ENCODE data around the gene CATSPER1. TPM values are rescaled to one million over a fixed set of nuclear protein-coding genes. Genes with fewer than 3 reads are reported as not detected.
A peak's percentile ranks its signal among the peaks of the same experiment; 100 is the strongest.

The CATSPER1 gene
- total RNA-seq, 1 donor from 2014 or later, result 3.4 TPM

DNA sequence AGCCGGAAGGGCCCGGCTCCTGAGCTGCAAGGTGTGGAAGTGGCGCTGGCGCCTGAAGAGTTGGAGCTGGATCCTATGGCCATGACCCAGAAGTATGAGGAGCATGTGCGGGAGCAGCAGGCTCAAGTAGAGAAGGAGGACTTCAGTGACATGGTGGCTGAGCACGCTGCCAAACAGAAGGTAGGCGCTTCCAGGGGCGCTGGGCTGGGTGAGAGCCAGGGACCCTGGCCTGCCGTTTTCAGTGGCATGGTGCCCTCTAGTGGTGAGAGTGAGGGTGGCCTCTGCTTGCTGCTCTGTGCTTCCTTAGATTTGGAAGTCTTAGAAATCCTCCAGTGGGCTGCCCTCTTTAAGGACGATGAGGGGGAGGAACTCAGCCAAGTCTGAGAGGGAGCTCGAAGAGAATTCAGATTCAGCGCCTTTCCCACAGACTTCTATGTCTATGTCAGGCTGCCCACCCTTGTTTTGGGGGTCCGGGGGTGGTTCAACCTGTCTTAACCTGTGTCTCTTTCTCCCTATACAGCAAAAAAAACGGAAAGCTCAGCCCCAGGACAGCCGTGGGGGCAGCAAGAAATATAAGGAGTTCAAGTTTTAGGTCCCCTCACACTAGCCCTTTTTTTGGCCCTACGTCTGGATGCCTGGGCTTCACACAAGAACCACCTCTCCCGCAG is 42.0 kb upstream of the CATSPER1 start:
- intact Hi-C loops (cut with DNase I), result loop anchor here (10.0 kb wide), 1 partner anchor 67 kb away; no protein-coding TSS in a partner anchor

DNA sequence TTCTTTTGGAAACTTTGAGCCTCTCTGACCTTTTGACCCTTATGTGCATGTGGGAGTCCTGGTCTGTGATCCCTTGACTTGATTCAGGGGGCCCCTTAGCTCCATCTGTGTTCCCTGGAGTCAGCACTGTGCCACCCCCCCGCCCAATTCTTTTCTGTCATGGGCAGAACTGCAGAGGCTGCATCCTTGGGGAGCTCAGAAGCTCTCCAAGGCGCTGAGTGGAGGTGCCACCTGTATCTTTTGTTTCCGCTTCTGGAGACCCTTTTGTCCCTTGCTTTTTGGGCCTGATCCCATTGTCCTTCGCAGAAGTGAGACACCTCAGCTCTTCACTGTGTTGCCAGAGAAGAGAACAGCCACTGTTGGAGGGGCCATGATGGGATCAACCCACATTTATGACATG is 41.4 kb upstream of the CATSPER1 start:
- no peak overlapping the region for H3K4me3 ChIP-seq
- H3K27ac ChIP-seq, result peak overlapping the region; percentile 55
- peaks cover 63% of the 10 kb centered on the region for H3K36me3 ChIP-seq
- DNase-seq (no peak), ATAC-seq (no peak)
- H3K27me3 ChIP-seq, result no peaks in the 10 kb centered on the region
- no peaks in the 10 kb centered on the region for H3K9me3 ChIP-seq
- intact Hi-C loops (cut with DNase I), result loop anchor here (10.0 kb wide), 1 partner anchor 67 kb away; no protein-coding TSS in a partner anchor
- peaks cover 26% of the 10 kb centered on the region for H3K4me1 ChIP-seq
- TF ChIP-seq CTCF (IDR thresholded peaks at IDR 0.05), result no peak

More for the DNA sequence above, 42.0 kb upstream of the CATSPER1 start:
- peak; percentile 95 for TF ChIP-seq CTCF (IDR thresholded peaks at IDR 0.05)
- DNase-seq (peak; percentile 80), ATAC-seq (peak; percentile 61)
- Histone ChIP-seq H3K27me3 (no peaks in the 10 kb centered on the region), H3K4me1 (peaks cover 26% of the 10 kb centered on the region), H3K9me3 (no peaks in the 10 kb centered on the region), H3K36me3 (peaks cover 57% of the 10 kb centered on the region), H3K4me3 (peak overlapping the region; percentile 63), H3K27ac (peak overlapping the region; percentile 93)

- intact Hi-C loops (cut with DNase I), result loop anchor here (10.0 kb wide), 1 partner anchor 68 kb away; no protein-coding TSS in a partner anchor
- H3K27ac ChIP-seq, result no peak overlapping the region
Observed at GRCh38 chr11:66066751-66067150, 40.5 kb upstream of the CATSPER1 start.

DNA sequence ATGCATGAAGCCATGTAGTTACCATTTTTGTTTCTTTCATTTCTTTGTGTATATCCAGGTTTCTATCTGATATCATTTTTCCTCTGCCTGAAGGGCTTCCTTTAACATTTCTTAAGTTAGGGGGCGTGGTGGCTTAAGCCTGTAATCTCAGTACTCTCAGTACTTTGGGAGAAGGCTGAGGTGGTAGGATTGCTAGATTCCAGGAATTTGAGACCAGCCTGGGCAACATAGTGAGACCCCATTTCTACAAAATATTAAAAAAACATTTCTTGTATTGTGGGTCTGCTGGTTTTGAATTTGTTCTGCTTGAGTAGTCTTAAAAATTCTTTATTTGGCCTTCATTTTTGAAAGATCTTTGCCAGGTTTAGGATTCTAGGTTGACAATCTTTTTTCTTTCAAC is 38.3 kb upstream of the CATSPER1 start:
- intact Hi-C loops (cut with DNase I), result loop anchor here (10.0 kb wide), 1 partner anchor 70 kb away; no protein-coding TSS in a partner anchor
- no peak for ATAC-seq
- H3K4me3 ChIP-seq, result no peak overlapping the region
- DNase-seq, result no peak
- peaks cover 18% of the 10 kb centered on the region for H3K4me1 ChIP-seq
- H3K27me3 ChIP-seq, result no peaks in the 10 kb centered on the region
- H3K9me3 ChIP-seq, result no peaks in the 10 kb centered on the region
- H3K27ac ChIP-seq, result no peak overlapping the region
- peaks cover 94% of the 10 kb centered on the region for H3K36me3 ChIP-seq
- no peak for TF ChIP-seq CTCF (IDR thresholded peaks at IDR 0.05)

More at GRCh38 chr11:66066751-66067150, 40.5 kb upstream of the CATSPER1 start:
- ATAC-seq (no peak), DNase-seq (no peak)
- no peak for TF ChIP-seq CTCF (IDR thresholded peaks at IDR 0.05)
- peaks cover 72% of the 10 kb centered on the region for H3K36me3 ChIP-seq
- no peak overlapping the region for H3K4me3 ChIP-seq
- H3K27me3 ChIP-seq, result no peaks in the 10 kb centered on the region
- H3K4me1 ChIP-seq, result peaks cover 25% of the 10 kb centered on the region
- no peaks in the 10 kb centered on the region for H3K9me3 ChIP-seq

DNA sequence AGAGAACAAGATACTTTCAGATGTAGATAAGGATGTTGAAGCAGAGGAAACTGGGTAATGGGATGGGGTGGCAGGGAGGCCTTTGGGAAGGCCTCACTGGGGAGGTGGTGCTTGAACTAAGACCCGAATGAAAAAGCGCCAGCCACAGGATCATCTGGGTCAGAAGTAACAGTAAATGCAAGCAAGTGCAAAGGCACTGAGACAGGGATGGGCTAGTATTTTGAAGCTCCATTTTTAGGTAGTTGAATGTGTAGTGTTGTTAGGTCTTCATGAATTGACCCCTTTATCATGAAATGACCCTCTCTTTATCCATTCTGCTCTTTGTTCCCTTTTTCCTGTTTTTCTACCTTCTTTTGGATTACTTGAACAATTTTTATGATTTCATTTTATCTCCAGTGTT is 37.6 kb upstream of the CATSPER1 start:
- Histone ChIP-seq H3K9me3 (no peaks in the 10 kb centered on the region), H3K4me3 (no peak overlapping the region), H3K36me3 (peaks cover 99% of the 10 kb centered on the region), H3K4me1 (peaks cover 12% of the 10 kb centered on the region), H3K27me3 (no peaks in the 10 kb centered on the region), H3K27ac (no peak overlapping the region)
- intact Hi-C loops (cut with DNase I), result loop anchor here (10.0 kb wide), 1 partner anchor 71 kb away; no protein-coding TSS in a partner anchor
- no peak for TF ChIP-seq CTCF (IDR thresholded peaks at IDR 0.05)
- ATAC-seq, result no peak
- no peak for DNase-seq
